Subcutaneous adipose tissue (tissue), 4 donors: ENCODE measurements around the gene ILK. TPM values are rescaled to one million over a fixed set of nuclear protein-coding genes. Genes with fewer than 3 reads are reported as not detected.

Experiments
- CTCF ChIP-seq: fragments of 450-650 bp; IDR thresholded peaks from one replicate; pipeline ENCODE4 v1.5.1; 2016; ENCODE audit warnings: low read depth, mild to moderate bottlenecking, control low read depth, antibody characterized with exemption, moderate library complexity
- total RNA-seq, 4 donors: library from RNA; depleted of rRNA; stranded (reverse); fragments of >200 nt; gene quantifications; one replicate each; pipeline ENCODE4 v1.1.0, GENCODE V29; 2016

ILK gene
- total RNA-seq, 4 donors from 2014 or later, result 105 to 157 (median 119) TPM

GRCh38 chr11:6646576-6646917, 43.0 kb downstream of the ILK start:
- TF ChIP-seq CTCF, result no peak

GRCh38 chr11:6646918-6647679, 43.5 kb downstream of the ILK start:
- no peak for TF ChIP-seq CTCF

GRCh38 chr11:6647836-6648235, 44.3 kb downstream of the ILK start:
- no peak for TF ChIP-seq CTCF

- no peak for TF ChIP-seq CTCF
These were observed 44.9 kb downstream of the ILK start for GRCh38 chr11:6648501-6648900.

- no peak for TF ChIP-seq CTCF
These were observed 46.5 kb downstream of the ILK start for GRCh38 chr11:6650104-6650503.

GRCh38 chr11:6650980-6651379, 47.4 kb downstream of the ILK start:
- no peak for TF ChIP-seq CTCF

GRCh38 chr11:6652182-6652581, 48.6 kb downstream of the ILK start:
- TF ChIP-seq CTCF, result no peak
